T-cell (primary cell): ENCODE measurements around the gene THADA. TPM values are rescaled to one million over a fixed set of nuclear protein-coding genes. Genes with fewer than 3 reads are reported as not detected.
"Not testable (repeated sequence)": the region's sequence is repeated elsewhere in the genome, so short reads cannot be mapped to it uniquely, and the experiment has no call there.

Source experiments
- ATAC-seq, 4 experiments: fragments of 200-7000 bp in 3 of 4; fragments of 150-1000 bp in 1 of 4; cut with Tn5 transposase; replicated peaks in 1 of 4; 1 replicate in 3 of 4; 2 replicates in 1 of 4; pipeline ENCODE4 v1.10.0; 2021; ENCODE audit warnings: moderate library complexity in 3 of 4, mild to moderate bottlenecking in 2 of 4, moderate number of reproducible peaks in 1 of 4
- CTCF ChIA-PET, 2 donors: fragments of 300-600 bp; sonication (Branson Sonifier 250); formaldehyde crosslinking; loops; one replicate each; lab custom pipeline; 2022; ENCODE audit warnings: antibody characterized with exemption in 2 of 2; lab: Charles Lee
- POLR2A ChIA-PET, 2 donors: fragments of 300-600 bp; sonication (Branson Sonifier 250); formaldehyde crosslinking; loops; one replicate each; lab custom pipeline; 2022; ENCODE audit warnings: antibody characterized with exemption in 2 of 2; lab: Charles Lee
- DNase-seq, 35 experiments: peaks; one replicate each; pipeline versions ENCODE4 v3.0.0 to v3.0.0-alpha.2; 2013 to 2023
- H3K27ac ChIP-seq: one replicate; pipeline ENCODE4 v1.5.1; 2013; ENCODE audit warnings: low read length
- H3K27me3 ChIP-seq, 2 experiments: replicated peaks in 1 of 2; 1 replicate in 1 of 2; 2 replicates in 1 of 2; pipeline versions ENCODE4 v1.6.1 to v1.7.0; 2013; ENCODE audit warnings: low read length in 1 of 2, mixed read lengths in 1 of 2; ENCODE audit not compliant: control insufficient read depth in 2 of 2, insufficient read depth in 2 of 2; ENCODE audit errors: extremely low read depth in 1 of 2
- H3K36me3 ChIP-seq, 2 donors: 1 replicate in 1 of 2; 2 replicates in 1 of 2; pipeline versions ENCODE4 v1.6.1 to v1.7.0; 2013; ENCODE audit warnings: low read length in 1 of 2; ENCODE audit not compliant: control insufficient read depth in 2 of 2, insufficient read depth in 1 of 2; ENCODE audit errors: extremely low read depth in 1 of 2
- H3K4me1 ChIP-seq, 2 experiments: 1 replicate in 1 of 2; 2 replicates in 1 of 2; pipeline versions ENCODE4 v1.6.1 to v1.7.0; 2013; ENCODE audit warnings: low read length in 2 of 2, mixed read lengths in 1 of 2; ENCODE audit not compliant: insufficient read depth in 2 of 2, control insufficient read depth in 1 of 2; ENCODE audit errors: extremely low read depth in 1 of 2
- H3K4me3 ChIP-seq, 2 donors: 1 replicate in 1 of 2; 2 replicates in 1 of 2; pipeline versions ENCODE4 v1.5.1 to v1.7.0; 2013; ENCODE audit warnings: mild to moderate bottlenecking in 2 of 2, low read length in 1 of 2, moderate library complexity in 1 of 2; ENCODE audit not compliant: control insufficient read depth in 1 of 2; ENCODE audit errors: extremely low read depth in 1 of 2
- H3K9me3 ChIP-seq: 2 replicates; pipeline ENCODE4 v1.7.0; 2013
- H3K27ac Mint-ChIP-seq, 2 donors: one replicate each; pipeline ENCODE4 v1.8.0; 2020 to 2021; ENCODE audit warnings: mild to moderate bottlenecking in 2 of 2, mixed read lengths in 2 of 2
- H3K27me3 Mint-ChIP-seq, 2 donors: one replicate each; pipeline ENCODE4 v1.8.0; 2021 to 2022; ENCODE audit warnings: mixed read lengths in 2 of 2
- H3K36me3 Mint-ChIP-seq: one replicate; pipeline ENCODE4 v1.8.0; 2021; ENCODE audit warnings: mixed read lengths
- H3K4me1 Mint-ChIP-seq, 3 donors: one replicate each; pipeline ENCODE4 v1.8.0; 2020 to 2022; ENCODE audit warnings: mixed read lengths in 3 of 3, mild to moderate bottlenecking in 1 of 3
- H3K4me3 Mint-ChIP-seq, 3 donors: one replicate each; pipeline ENCODE4 v1.8.0; 2020 to 2022; ENCODE audit warnings: mild to moderate bottlenecking in 3 of 3, mixed read lengths in 3 of 3, moderate library complexity in 3 of 3
- H3K9me3 Mint-ChIP-seq, 3 donors: one replicate each; pipeline ENCODE4 v1.8.0; 2020 to 2022; ENCODE audit warnings: mixed read lengths in 3 of 3
- WGBS: methylation state at CpG from one replicate; pipeline ENCODE4 v1.1.5; 2013; ENCODE audit warnings: missing lambda C conversion rate; ENCODE audit not compliant: insufficient coverage; 5-methylcytosine and 5-hydroxymethylcytosine counted together
- total RNA-seq, 35 experiments: library from RNA in 6 of 35; stranded (reverse) in 6 of 35; fragments of 120-200 nt in 1 of 35; gene quantifications; one replicate each; pipeline versions ENCODE4 v1.2.1 to v1.2.4 and lab custom pipeline; 2013 to 2026

THADA gene
- total RNA-seq, 5 donors from 2014 or later (not counting 1 experiment from before 2014, with no cell fraction given), result 36.4 to 50.5 (median 40.6) TPM

DNA sequence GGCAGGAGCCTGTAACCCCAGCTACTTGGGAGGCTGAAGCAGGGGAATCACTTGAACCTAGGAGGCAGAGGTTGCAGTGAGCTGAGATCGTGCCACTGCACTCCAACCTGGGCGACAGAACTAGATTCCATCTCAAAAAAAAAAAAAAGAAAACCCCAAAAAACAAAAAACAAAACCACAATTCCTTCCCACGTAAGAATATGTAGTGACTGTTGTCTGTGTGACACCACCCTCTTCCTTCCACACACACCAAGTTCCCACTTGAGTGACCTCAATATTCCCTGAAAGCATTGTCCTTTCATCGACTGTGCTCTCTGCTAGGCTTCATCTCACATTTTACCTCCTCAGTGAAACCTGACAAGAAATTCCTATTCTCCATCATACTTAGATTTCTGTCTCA, 8.8 kb upstream of the THADA start:
- peak in 1 of 35 experiments; percentile 9 for DNase-seq
- H3K27me3 Mint-ChIP-seq, result no peaks in the 10 kb centered on the region
- Histone ChIP-seq H3K36me3 (no peaks in the 10 kb centered on the region), H3K9me3 (no peaks in the 10 kb centered on the region), H3K4me1 (no peaks in the 10 kb centered on the region), H3K27me3 (no peaks in the 10 kb centered on the region), H3K4me3 (no peak overlapping the region), H3K27ac (no peak overlapping the region)
- CTCF ChIA-PET, result interaction anchor here (0.6 to 1.9 kb wide), 4 partner anchors 8 to 764 kb away, joined by 3 to 9 read pairs (median 4); no protein-coding TSS in a partner anchor
- H3K4me3 Mint-ChIP-seq, result no peak overlapping the region
- no peaks in the 10 kb centered on the region for H3K36me3 Mint-ChIP-seq
- peak in 2 of 4 experiments; percentile 24 to 35 for ATAC-seq
- peak overlapping the region in 1 of 2 donors; percentile 74 for H3K27ac Mint-ChIP-seq
- no CpG with 5 or more reads among the region's 4 CpGs for WGBS
- peaks cover 5 to 7% (median 5%) of the 10 kb centered on the region in 3 donors for H3K4me1 Mint-ChIP-seq
- H3K9me3 Mint-ChIP-seq, result no peaks in the 10 kb centered on the region
- POLR2A ChIA-PET, result interaction anchor here in 1 of 2 donors (0.6 kb wide), 1 partner anchor 380 kb away, joined by 3 read pairs; no protein-coding TSS in a partner anchor

DNA sequence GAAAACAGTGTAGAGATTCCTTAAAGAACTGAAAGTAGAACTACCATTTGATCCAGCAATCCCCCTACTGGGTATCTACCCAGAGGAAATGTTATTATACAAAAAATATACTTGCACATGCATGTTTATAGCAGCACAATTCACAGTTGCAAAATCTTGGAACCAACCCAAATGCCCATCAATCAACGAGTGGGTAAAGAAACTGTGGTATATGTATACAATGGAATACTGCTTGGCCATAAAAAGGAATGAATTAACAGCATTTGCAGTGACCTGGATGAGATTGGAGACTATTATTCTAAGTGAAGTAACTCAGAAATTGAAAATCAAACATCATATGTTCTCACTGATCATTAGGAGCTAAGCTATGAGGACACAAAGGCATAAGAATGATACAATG, 4.8 kb upstream of the THADA start:
- H3K9me3 ChIP-seq, H3K27ac Mint-ChIP-seq, H3K4me3 ChIP-seq, H3K4me3 Mint-ChIP-seq, H3K27ac ChIP-seq, H3K36me3 Mint-ChIP-seq, CTCF ChIA-PET, ATAC-seq, H3K36me3 ChIP-seq, H3K9me3 Mint-ChIP-seq, DNase-seq, H3K27me3 Mint-ChIP-seq, H3K27me3 ChIP-seq: not testable (repeated sequence)
- POLR2A ChIA-PET, result interaction anchor here in 1 of 2 donors (0.7 kb wide), 1 partner anchor 8 kb away, joined by 3 read pairs; no protein-coding TSS in a partner anchor
- peaks cover 13 to 20% (median 16%) of the 10 kb centered on the region in 3 donors for H3K4me1 Mint-ChIP-seq
- peaks cover 0 to 12% of the 10 kb centered on the region in 2 experiments for H3K4me1 ChIP-seq
- no CpG with 5 or more reads among the region's 1 CpG for WGBS

DNA sequence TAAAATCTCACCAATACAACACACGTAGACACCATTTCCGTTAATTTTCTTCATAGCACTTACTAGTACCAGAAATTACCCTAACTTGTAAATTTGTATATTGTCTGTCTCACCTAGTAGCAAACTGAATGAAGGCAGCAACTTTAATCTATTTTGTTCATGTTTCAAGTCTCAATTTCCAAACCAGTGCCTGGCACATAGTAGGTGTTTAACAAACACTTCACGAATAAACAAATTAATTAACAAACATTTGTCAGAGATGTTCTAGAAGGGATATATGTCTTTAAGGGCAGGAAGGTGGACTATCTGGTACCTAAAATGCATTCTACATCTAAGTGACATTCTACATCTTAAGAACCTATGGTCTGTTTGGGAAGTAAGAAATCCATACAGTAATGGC, 963 bp downstream of the THADA start:
- ATAC-seq, result no peak
- no peaks in the 10 kb centered on the region for H3K9me3 Mint-ChIP-seq
- peak overlapping the region; percentile 96 to 97 (median 97) for H3K4me3 Mint-ChIP-seq
- no CpG with 5 or more reads among the region's 3 CpGs for WGBS
- H3K27me3 Mint-ChIP-seq, result peaks cover 0 to 4% of the 10 kb centered on the region in 2 donors
- DNase-seq, result no peak
- no peak overlapping the region for H3K27ac ChIP-seq
- no peaks in the 10 kb centered on the region for H3K27me3 ChIP-seq
- H3K27ac Mint-ChIP-seq, result peak overlapping the region; percentile 29 to 94
- ChIA-PET POLR2A (no interaction called here), CTCF (no interaction called here)
- H3K9me3 ChIP-seq, result no peaks in the 10 kb centered on the region
- H3K4me1 ChIP-seq, result peaks cover 10 to 23% of the 10 kb centered on the region in 2 experiments
- peaks cover 0 to 14% of the 10 kb centered on the region in 2 donors for H3K36me3 ChIP-seq
- H3K36me3 Mint-ChIP-seq, result no peaks in the 10 kb centered on the region
- H3K4me1 Mint-ChIP-seq, result peaks cover 37 to 40% (median 39%) of the 10 kb centered on the region in 3 donors
- H3K4me3 ChIP-seq, result peak overlapping the region in 1 of 2 donors; percentile 85

DNA sequence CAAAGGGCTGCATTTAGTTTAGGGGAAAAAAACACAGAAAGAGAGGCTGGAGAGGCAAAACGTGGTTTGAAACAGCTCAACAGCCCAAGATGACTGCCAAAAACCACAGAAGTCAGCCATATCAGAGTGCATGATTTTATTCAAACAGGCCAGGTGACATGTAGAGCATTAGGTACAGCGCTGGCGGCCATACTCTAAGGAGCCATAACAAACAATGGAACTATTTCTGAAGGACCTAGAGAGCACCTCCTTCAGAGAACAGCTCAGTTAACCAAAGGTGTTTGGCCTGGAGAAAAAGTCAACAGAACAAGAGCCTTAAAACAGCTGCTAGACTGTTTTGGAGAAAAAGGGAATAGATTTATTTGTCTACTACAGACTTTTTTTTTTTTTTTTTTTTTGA, 2.6 kb downstream of the THADA start:
- peak overlapping the region in 1 of 2 donors; percentile 24 for H3K27ac Mint-ChIP-seq
- no peak for ATAC-seq

DNA sequence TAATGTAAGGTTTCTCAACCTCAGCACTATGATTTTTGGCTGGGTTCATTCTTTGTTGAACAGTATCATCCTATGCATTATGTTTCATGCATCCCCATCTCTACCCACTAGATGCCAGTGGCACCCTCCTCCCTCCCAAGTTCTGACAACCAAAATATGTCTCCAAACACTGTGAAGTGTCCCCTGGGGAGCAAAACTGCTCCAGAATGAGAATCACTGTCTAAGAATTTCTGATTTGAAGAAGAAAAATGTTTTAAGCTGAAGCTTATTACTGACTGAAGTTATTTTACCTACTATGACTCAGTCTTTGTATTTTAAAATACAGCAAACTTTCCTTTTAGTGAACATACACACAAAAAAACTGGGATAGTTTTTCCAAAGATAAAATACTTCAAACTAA, 3.4 kb downstream of the THADA start:
- Mint-ChIP-seq H3K36me3 (peaks cover 6% of the 10 kb centered on the region), H3K9me3 (no peaks in the 10 kb centered on the region), H3K4me3 (no peak overlapping the region), H3K27ac (no peak overlapping the region), H3K4me1 (peaks cover 37 to 40% (median 39%) of the 10 kb centered on the region in 3 donors), H3K27me3 (no peaks in the 10 kb centered on the region)
- ATAC-seq (no peak), DNase-seq (no peak)
- Histone ChIP-seq H3K4me1 (peaks cover 10 to 23% of the 10 kb centered on the region in 2 experiments), H3K27ac (no peak overlapping the region), H3K36me3 (peaks cover 0 to 26% of the 10 kb centered on the region in 2 donors), H3K9me3 (no peaks in the 10 kb centered on the region), H3K4me3 (no peak overlapping the region), H3K27me3 (no peaks in the 10 kb centered on the region)
- ChIA-PET CTCF (interaction anchor here in 1 of 2 donors (1.6 kb wide), 1 partner anchor 12 kb away, joined by 4 read pairs; no protein-coding TSS in a partner anchor), POLR2A (interaction anchor here in 1 of 2 donors (0.6 kb wide), 2 partner anchors 13 to 26 kb away, joined by 3 read pairs; no protein-coding TSS in a partner anchor)

More for the DNA sequence above, 2.6 kb downstream of the THADA start:
- peaks cover 3% of the 10 kb centered on the region for H3K36me3 Mint-ChIP-seq
- Histone ChIP-seq H3K9me3 (no peaks in the 10 kb centered on the region), H3K36me3 (peaks cover 0 to 20% of the 10 kb centered on the region in 2 donors), H3K4me1 (peaks cover 10 to 23% of the 10 kb centered on the region in 2 experiments), H3K4me3 (no peak overlapping the region), H3K27ac (no peak overlapping the region), H3K27me3 (no peaks in the 10 kb centered on the region)
- peaks cover 37 to 40% (median 39%) of the 10 kb centered on the region in 3 donors for H3K4me1 Mint-ChIP-seq
- no peaks in the 10 kb centered on the region for H3K27me3 Mint-ChIP-seq
- POLR2A ChIA-PET, result interaction anchor here in 1 of 2 donors (0.6 kb wide), 1 partner anchor 782 kb away, joined by 3 read pairs; no protein-coding TSS in a partner anchor
- peak overlapping the region in 1 of 3 donors; percentile 15 for H3K4me3 Mint-ChIP-seq
- CTCF ChIA-PET, result interaction anchor here (0.7 to 1.6 kb wide), 2 partner anchors 10 to 13 kb away, joined by 3 to 4 read pairs; no protein-coding TSS in a partner anchor
- H3K9me3 Mint-ChIP-seq, result no peaks in the 10 kb centered on the region
- DNase-seq, result no peak
- 78% methylated on average over 3 of the region's 3 CpGs for WGBS

DNA sequence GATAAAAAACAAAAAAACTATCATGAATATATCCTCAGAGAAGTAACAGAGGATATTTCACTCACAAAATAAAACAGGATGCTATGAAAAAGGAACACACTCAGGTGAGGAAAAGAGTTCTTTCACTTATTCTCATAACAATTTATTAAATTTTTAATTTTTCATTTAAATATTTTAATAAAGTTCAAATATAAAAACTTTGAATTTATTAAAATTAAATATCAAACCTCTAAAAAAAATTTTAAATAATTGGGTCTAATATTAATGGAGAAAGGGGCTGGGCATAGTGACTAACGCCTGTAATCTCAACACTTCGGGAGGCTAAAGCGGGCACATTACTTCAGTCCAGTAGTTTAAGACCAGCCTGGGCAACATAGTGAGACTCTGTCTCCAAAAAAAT, 10.1 kb downstream of the THADA start:
- POLR2A ChIA-PET, result no interaction called here
- H3K27ac Mint-ChIP-seq, result no peak overlapping the region

More for the DNA sequence above, 10.1 kb downstream of the THADA start:
- WGBS, result no CpG with 5 or more reads among the region's 3 CpGs
- CTCF ChIA-PET, result interaction anchor here in 1 of 2 donors (1.4 kb wide), 1 partner anchor 9 kb away, joined by 4 read pairs; no protein-coding TSS in a partner anchor
- H3K27me3 Mint-ChIP-seq, result no peaks in the 10 kb centered on the region
- H3K36me3 ChIP-seq, result peaks cover 4 to 69% of the 10 kb centered on the region in 2 donors
- H3K27me3 ChIP-seq, result no peaks in the 10 kb centered on the region
- no peaks in the 10 kb centered on the region for H3K9me3 Mint-ChIP-seq
- no peaks in the 10 kb centered on the region for H3K4me1 ChIP-seq
- no peak overlapping the region for H3K4me3 ChIP-seq
- H3K27ac ChIP-seq, result no peak overlapping the region
- DNase-seq (no peak), ATAC-seq (no peak)
- peaks cover 0 to 9% (median 3%) of the 10 kb centered on the region in 3 donors for H3K4me1 Mint-ChIP-seq
- H3K4me3 Mint-ChIP-seq, result no peak overlapping the region
- no peaks in the 10 kb centered on the region for H3K9me3 ChIP-seq
- peaks cover 53% of the 10 kb centered on the region for H3K36me3 Mint-ChIP-seq
